Activated gamma-delta T cell (primary cell): Measurements from ENCODE around the gene ANAPC15.
"Not testable (repeated sequence)": the region's sequence is repeated elsewhere in the genome, so short reads cannot be mapped to it uniquely, and the experiment has no call there.

ENCODE experiments used
- DNase-seq: peaks from one replicate; lab custom pipeline; 2025; lab: John Stamatoyannopoulos, UW
- total RNA-seq, 2 donors: gene quantifications; one replicate each; lab custom pipeline; 2026; lab: John Stamatoyannopoulos, UW

Gene ANAPC15
- 22.4 to 23.4 reads per million in 2 donors for total RNA-seq

DNA sequence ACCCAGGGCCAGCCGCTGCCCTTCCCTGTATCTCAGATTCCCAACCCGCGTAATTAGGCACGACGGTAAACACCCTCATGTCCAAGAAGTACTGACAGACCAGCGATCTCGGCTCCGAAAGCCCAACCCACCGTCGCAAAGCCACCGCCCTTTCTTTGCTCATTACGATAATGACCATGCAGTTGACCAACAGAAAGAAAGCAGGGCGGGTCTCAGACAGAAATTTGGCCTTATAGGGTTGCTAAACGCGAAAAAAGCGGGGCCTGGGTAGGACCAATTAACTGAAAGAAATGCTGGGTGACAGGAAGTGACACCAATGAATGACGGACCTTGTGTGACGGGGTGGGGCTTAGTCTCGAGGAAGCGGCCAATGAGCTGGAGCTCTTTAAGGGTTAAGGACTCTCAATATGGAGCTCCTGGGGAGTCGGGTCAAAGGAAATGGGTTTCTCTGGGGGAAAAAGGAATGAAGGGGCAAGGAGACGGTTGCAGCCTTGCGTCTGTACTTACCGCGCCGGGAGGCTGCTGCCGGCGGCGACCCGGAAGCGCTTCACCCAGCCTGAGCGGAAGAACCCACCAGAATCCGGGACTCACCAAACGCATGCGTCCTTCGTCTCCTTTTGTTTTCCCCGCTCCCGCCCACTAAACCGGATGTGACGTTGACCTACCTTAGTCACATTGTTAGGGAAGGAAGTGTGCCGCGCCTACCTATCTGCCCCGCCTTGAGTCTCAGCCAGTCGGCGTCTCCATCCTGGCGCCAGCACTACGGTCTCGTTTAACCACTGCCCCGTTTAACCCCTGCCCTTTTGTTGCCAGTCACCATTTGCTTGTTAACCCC is at the start of gene ANAPC15:
TSS of gene ANAPC15 (minus strand) at position 553 of the 835 bp plus-strand sequence. CDS start 1,419 bp downstream, outside the sequence.
- DNase-seq, result peak; percentile 50

DNA sequence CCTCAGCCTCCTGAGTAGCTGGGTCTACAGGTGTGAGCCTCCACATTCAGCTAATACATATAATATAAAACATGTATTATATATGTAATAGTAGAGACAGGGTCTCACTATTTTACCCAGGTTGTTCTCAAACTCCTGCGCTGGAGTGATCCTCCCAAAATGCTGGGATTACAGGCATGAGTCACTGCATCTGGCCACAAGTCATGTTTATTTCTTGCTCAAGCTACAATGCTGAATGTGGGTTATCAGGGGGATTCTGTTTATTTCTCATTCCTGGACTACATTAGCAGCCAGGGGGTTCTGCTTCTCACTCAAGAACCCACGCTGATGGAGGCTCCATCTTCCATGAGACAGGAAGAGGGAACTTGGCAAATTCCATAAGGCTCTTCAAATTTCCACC is 47.8 kb upstream of the ANAPC15 start:
- no peak for DNase-seq

DNA sequence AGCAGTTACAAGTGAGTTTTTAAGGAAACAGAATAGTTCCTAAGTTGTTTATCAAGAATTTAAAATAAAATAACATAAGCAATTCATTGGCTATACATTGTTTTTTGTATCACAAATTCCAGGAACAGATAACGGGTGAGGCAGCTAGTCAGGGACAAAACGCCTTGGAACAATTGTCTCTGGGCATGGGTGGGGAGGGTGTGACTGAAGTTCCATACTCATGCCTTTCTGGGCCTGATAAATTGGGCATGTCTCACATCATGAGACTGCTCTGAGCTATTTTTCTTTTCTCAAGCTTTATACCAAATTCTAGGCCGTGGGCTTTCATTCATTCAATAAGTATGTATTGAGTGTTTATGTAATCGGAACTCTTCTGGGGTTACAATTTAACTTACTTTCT is 44.6 kb upstream of the ANAPC15 start:
- DNase-seq, result no peak

DNA sequence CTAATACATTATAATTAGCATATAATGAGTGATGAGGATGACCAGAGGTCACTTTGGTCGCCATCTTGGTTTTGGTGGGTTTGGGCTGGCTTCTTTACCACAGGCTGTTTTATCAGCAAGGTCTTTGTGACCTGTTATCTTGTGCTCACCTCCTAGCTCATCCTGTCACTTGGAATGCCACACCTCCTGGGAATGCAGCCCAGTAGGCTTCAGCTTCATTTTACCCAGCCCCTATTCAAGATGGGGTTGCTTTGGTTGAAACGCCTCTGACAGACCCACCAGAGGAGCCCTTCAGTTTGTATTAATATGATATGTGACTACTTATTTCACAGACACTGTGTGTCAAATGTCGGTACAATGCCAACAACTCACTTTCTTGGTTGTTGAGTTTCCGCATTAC is 43.3 kb upstream of the ANAPC15 start:
- DNase-seq, result no peak

DNA sequence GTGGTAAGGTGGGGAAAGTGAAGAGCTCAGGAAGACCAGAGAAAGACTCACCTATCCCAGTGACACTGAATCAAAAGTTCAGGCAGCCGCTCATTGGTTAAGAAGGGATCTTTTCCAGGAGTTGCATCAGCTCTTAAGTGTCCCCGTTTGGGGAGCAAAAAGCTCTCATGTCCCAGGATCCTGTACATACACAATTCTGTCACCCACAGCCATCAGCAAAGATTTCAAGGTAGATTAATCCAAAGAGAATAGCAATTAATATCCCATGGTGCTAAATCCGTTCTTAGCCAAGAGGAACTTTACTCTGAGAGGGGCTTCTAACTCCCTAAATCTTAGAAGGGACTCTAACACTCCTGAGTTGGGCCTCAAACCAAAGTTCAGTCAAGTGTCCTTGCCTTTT is 42.3 kb upstream of the ANAPC15 start:
- DNase-seq, result no peak

DNA sequence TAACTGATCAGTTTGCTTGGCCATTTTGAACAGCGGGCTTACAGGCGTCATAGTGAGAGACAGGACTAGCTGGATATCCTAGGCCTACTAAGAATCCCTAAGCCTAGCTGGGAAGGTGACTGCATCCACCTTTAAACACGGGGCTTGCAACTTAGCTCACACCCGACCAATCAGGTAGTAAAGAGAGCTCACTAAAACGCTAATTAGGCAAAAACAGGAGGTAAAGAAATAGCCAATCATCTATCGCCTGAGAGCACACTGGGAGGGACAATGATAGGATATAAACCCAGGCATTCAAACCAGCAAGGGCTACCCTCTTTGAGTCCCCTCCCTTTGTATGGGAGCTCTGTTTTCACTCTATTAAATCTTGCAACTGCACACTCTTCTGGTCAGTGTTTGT is 41.4 kb upstream of the ANAPC15 start:
- not testable (repeated sequence) for DNase-seq

DNA sequence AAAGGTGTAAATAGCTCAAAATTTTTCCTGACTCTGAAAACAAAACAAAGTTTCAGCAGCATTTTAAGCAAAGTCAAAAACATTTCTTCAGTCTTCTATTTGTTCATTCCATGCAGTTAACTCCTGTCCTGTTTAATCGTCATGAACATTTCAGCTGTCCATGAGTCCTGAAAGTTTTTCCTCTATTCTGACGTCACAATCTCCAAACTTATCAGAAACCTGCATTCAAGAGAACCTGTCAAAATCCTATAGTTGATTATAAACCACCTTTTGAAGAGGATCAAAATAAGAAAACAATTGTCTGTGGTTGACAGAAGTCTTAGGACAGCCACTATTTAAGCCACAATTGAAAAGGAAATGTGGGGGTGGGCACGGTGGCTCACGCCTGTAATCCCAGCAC is 38.4 kb upstream of the ANAPC15 start:
- no peak for DNase-seq

DNA sequence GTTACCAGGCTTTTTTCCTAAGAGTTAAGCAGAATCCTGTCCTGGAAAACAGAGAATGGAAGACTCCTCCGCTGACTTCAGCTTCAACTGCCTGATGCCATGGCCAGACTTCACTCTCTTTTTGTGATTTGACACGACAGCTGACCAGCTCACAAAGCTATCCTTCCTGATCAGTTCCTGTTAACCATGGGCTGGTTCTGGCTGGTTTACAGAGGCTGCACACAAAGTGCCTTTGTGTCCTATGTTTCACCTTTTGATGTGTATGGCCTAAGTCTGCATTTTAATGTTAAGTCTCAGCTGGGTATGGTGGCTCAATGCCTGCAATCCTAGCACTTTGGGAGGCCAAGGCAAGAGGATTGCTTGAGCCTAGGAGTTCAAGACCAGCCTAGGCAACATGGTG is 34.1 kb upstream of the ANAPC15 start:
- no peak for DNase-seq

DNA sequence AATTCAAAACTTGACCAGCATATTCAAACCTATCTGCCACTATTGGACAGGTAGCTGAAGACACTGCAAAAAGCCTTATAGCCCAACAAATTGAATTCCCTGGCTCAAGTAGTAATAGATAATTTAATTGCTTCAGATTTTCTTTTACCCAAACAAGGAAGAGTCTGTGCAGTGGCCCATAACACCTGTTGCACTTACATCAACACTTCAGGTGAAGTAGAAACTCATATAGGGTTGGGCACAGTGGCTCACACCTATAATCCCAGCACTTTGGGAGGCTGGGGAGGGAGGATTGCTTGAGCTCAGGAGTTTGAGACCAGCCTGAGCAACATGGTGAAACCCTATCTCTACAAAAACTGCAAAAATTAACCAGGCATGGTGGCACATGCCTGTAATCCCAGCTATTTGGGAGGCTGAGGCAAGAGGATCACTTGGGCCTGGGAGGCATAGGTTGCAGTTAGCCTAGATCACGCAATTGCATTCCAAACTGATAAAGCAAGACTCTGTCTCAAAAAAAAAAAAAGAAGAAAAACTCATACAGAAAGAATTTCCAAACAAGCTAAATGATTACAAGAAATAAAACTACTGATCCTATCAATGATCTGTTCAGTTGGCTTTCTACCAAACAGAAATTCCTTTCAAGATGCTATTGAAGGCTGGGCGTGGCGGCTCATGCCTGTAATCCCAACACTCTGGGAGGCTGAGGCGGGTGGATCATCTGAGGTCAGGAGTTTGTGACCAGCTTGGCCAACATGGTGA is 32.5 kb upstream of the ANAPC15 start:
- DNase-seq, result no peak

DNA sequence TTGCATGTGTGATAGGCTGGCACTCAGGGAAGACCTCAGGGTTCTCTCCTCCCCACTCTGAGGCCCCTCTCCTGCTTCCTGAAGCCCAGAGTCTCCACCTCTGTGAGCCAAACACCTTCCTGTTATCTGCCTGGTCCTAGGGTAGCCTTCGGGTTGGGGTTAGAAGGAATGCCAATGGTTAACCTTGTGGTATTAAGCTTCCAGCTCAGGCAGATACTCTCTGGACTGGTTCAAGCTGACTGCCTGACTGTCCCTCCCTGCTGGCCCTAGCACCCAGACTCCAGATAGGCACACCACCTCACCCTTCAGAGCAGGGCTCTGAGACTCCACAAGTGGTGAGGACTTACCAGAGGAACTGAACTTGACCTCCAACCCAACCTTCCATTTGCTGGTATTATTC is 30.0 kb upstream of the ANAPC15 start:
- DNase-seq, result not testable (repeated sequence)

DNA sequence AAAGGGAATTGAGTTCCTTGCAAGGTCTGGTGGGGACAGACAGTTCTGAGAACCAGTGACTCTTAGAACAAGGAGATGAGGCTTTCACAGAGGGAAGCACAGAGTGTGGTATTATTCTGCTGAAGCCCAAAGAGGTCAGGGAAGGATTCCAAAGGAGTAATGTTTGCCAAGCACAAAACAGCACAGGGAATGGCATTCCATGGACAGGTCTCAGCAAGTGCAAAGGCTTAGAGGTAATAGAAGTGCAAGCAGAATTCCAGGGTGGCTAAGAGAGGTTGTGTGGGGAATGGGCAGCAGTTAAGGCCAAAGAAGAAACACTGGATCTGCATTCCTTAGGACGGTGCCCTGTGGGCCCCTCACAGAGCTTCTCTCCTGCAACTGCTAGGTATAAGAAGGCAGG is 29.6 kb upstream of the ANAPC15 start:
- DNase-seq, result not testable (repeated sequence)

DNA sequence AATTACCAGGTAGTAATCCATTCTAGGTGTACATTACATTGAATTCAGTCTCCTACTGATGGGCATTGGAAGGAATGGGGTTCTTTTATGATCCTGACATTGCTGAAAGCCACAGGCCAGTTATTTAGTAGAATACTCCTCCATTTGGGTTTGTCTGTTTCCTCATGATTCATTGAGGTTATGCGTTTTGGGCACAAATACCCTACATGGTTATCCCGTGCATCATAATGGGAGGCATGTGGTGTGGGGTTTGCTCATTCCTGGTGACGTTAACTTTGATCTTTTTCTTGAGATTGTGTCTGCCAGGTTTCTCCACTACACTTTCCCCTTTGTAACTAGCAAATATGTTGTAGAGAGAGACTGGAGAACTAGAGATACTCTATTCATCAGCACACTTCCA is 28.6 kb upstream of the ANAPC15 start:
- DNase-seq, result no peak

DNA sequence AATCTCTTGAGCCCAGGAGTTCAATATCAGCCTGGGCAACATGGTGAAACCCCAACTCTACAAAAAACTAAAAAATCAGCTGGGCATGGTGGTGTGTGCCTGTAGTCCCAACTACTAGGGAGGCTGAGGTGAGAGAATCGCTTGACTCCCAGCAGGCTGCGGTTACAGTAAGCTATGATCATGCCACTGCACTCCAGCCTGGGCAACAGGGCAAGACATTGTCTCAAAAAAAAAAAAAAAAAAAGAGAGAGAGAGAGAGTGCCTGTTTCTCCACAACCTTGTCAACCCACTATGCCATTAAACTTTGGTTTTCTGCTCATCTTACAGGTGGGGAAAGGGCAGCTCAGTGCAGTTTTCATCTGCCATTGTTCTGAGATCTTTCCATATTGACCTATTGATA is 28.2 kb upstream of the ANAPC15 start:
- DNase-seq, result no peak

DNA sequence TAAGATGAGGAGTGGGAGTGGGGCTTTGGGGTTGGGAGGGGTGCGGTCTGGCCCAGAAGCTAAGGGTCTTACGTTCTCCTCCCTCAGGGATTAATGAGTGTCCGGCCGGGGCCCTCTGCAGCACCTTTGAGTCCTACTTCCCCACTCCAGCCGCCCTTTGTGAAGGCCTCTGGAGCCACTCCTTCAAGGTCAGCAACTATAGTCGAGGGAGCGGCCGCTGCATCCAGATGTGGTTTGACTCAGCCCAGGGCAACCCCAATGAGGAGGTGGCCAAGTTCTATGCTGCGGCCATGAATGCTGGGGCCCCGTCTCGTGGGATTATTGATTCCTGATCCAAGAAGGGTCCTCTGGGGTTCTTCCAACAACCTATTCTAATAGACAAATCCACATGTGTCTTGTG is 27.0 kb upstream of the ANAPC15 start:
- no peak for DNase-seq

DNA sequence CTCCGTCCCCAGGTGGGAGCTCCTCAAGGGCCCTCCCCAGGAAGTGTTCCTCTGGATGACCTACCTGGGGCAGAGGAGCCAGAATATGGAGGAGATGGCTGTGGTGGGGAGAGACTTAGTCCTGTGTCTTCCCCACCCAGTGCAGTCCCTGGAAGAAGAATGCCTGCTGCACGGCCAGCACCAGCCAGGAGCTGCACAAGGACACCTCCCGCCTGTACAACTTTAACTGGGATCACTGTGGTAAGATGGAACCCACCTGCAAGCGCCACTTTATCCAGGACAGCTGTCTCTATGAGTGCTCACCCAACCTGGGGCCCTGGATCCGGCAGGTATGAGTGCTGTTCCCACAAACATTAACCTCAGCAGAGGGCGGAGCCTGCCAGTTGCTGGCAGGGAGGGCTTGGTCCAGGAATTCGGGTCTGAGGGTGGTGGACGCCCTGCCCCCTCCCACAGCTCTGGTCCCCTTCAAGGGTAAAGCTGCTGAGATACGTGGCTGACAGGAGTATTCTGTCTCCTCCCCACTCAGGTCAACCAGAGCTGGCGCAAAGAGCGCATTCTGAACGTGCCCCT is 26.4 kb upstream of the ANAPC15 start:
- no peak for DNase-seq

DNA sequence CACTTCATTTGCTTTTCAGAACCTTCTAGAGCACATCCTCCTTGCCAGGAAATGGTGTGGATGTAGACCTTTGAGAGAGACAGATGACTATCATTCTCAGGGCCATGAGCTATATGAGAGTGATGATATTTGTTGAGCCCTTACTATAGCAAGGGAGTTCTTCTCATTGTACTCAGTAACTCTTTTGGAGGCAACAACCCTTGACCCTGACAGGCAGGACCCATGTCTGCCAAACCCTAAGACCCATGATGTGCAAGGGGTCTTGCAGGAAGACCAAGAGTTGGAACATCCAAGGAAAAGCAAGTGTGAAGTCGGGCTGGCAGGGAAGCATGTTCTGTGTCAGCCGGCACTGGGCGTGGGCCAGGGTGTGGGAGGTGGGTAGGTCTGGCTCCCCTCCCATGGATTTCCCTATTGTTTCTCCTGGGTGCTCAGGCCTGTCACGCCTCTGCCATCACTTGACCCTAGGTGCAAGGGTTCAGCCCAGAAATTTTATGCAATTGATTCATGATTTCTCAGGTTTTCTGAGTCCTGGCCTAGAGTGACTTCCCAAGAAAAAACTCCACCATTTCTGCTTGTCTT is 24.3 kb upstream of the ANAPC15 start:
- DNase-seq, result no peak

DNA sequence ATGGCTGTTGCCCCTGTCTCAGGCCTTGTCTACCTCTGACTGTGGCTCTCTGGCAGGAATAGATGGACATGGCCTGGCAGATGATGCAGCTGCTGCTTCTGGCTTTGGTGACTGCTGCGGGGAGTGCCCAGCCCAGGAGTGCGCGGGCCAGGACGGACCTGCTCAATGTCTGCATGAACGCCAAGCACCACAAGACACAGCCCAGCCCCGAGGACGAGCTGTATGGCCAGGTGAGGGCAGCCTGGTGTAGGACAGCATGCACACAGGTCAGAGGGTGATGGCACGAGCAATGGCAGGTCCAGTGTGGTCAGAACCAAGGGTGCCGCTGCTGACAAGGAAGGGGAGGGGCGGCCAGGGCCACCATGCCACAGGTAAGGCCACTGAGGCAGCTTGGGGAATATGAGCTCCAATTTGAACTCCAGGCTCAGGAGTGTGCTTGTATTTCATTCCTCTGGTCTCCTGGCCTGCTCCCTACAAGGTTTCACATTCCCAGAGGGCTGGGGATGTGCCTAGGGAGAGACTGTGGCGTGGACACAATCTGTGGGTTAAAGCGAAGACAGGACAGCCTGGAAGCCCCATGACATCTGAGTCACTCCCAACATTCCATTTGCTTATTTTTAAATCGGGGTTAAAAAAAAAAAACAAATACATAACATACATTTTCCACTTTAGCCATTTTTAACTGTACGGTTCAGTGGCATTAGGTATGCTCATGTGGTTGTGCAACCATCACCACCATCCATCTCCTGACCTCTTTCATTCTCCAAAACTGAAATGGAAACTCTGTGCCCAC is 23.6 kb upstream of the ANAPC15 start:
- DNase-seq, result no peak

DNA sequence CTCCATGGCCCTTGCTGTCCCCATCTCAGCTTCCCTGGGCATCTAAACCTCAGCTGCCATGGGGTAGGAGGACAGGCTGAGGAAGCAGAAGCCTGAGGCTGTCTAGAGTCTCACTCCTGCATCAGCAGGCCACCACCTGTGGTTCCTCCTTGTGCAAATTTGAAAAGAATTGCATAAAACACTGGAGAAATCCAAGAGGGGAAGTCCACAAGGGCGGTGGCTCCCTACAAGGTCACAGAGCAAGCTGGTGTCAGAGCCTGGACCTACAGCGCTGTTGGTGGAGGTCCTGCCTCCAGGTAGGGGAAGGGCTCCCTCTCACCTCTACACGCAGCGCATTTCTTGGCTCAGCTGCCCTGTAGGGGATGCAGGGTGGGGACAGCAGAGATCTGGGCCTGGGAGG is 23.0 kb upstream of the ANAPC15 start, which contains the start of gene FOLR3:
TSS of gene FOLR3 (plus strand) at position 253 of the 400 bp plus-strand sequence. CDS start 228 bp downstream, outside the sequence.
- not testable (repeated sequence) for DNase-seq

DNA sequence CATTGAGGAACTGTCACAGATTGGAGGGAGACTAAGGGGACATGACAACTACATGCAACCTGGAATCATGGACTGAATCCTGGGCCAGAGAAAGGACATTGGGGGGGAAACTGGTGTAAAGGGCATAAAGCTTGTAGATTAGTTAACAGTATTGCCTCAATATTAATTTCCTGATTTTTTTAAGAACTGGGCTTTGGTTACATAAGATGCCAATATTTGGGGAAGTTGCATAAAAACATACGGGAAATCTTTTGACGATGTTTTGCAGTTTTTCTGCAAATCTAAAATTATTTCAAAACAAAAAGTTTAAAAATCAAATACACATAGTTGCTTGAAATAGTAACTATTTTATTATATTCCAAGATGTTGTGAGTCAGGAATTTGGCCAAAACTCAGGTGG is 20.2 kb upstream of the ANAPC15 start:
- no peak for DNase-seq

DNA sequence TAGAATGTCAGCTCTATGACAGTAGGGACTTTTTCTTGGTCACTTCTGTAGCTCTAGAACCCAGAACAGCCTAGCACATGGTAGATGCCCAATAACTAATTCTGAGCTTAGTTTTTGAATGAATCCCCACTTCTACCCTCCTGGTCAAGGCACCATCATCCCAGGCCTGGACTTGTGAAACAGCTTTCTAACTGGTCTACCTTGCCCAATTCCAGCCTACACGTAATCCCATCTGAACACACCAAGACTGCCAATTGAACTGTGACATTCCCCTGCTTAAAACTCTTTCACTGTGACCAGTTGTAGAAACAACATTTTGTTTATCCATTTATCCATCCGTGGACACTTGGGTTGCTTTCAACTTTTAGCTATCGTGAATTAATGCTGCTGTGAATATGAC is 16.9 kb upstream of the ANAPC15 start:
- DNase-seq, result no peak

DNA sequence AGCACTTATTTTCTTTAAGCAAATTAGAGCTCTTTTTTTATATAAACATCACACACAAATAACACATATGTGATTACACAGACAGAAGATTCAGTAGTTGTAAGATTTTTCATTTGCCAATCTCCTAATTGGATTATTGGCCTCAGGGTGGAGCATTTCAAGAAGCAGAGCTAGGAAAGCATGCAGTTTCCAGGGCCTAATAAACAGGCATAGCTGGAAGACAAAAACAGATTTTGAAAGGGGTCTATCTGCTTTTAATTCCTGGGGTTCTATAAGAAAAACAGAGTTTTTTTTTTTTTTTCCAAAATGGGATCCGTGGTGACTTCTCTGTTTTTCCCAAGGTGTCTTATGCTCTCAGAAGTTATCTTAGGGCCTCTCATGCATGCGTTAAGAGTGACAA is 15.4 kb upstream of the ANAPC15 start:
- DNase-seq, result no peak

DNA sequence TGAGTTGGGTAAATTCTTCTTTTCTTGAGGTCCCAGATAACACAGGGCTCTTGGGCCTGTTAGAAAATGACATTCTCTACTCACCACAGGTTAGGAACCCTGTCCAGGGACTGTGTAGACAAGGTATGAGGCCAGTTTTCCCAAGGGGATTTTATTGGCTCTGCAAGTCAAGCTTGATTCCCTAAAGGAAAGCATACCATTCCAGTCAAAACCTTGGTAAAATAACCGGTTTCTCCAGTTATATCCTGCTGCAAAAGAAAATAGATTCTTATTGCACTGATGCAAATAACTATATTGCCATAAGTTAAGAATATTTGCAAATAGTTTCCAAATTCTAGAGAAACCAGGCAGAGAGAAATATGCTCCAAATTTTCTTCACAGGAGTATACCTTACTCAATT is 13.5 kb upstream of the ANAPC15 start:
- DNase-seq, result no peak
